Measurements from ENCODE around the gene SERPINA5.
"Not testable (repeated sequence)": the region's sequence is repeated elsewhere in the genome, so short reads cannot be mapped to it uniquely, and the experiment has no call there.

The SERPINA5 gene

DNA sequence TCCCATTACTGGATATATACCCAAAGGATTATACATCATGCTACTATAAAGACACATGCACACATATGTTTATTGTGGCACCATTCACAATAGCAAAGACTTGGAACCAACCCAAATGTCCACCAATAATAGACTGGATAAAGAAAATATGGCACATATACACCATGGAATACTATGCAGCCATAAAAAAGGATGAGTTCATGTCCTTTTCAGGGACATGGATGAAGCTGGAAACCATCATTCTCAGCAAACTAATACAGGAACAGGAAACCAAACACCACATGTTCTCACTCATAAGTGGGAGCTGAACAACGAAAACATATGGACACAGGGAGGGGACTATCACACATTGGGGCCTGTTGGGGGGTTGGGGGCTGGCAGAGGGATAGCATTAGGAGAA lies 27.7 kb downstream of the SERPINA5 start:
- not testable (repeated sequence) for DNase-seq

DNA sequence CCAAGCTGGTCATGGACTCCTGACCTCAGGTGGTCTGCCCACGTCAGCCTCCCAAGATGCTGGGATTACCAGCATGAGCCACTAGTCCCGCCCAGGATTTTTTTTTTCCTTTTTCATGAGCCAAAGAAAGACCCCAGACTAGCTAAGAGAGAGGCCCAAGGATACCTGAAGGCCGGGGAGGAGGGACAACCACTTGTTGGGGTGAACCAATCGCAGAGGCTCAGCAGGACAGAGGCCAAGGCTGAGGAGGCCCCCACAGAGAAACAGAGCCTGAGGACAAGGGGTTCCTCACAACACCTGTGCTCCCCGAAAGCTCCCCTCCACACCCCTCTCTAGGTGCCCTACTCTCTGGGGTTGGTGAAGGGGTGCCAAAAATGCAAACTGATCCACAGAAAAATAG lies 30.0 kb downstream of the SERPINA5 start:
- no peak for DNase-seq

DNA sequence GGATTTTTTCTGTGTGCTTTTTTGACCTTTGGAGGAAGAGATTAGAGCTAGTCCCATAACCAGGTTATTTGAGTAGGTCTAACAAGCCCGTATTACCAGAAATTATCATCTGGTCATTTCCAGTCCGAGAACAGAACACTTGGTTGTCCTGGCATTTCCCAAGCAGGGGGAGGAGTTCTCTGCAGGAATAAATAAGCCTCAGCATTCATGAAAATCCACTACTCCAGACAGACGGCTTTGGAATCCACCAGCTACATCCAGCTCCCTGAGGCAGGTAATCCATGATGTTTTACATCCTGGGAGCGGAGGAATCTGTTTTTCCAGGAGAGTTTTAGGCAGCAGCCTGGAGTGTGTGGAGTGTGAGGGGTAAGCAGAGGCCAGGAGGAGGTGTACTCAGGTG lies 30.9 kb downstream of the SERPINA5 start, which contains the start of gene SERPINA3:
TSS of gene SERPINA3 (plus strand) at position 218 of the 400 bp plus-strand sequence. CDS start 2,051 bp downstream, outside the sequence.
- no peak for DNase-seq

DNA sequence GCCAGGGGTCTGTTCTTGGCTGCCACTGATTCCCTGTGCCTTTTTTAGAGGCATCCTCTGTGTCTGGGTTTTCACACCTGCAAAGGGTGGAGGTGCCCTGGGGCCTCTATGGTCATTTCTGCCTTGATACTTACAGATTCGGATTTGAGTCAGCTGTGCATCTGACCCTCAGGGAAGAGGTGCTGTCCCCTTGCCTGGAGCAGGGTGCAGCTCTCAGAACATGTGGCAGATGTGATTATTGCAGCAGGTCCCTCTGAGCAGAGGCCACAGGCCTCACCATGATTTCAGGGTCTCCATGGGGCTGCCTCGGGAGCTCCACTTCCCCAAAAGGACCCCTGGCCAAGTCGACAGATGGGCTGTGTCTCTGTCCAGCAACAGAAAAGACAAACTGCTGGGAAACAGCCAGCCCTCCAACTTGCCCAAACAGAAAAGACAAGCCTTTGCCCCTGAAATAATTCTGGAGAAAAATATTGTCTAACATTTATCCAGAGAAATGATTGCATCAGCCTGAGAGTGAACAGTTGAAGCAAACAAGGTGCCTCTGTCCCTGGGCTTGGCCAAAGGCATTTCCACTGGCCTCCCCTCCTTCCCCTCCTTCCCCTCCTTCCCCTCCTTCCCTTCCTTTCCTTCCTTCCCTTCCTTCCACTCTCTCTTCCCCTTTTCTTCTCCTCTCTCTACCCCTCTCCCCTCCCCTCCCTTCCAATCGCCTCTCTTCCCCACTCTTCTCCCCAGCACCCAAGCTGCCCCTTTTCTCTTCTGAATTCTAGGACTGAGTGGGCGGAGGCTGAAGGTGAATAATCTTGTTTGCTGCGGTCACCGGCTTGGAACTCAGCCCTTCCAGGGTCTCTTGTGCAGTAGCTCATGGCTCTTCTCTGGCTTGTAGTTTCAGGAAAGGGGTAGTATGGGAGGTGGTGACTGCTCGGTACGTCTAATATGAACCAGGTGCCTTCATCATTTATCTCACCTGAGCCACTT lies 31.6 kb downstream of the SERPINA5 start:
- no peak for DNase-seq

DNA sequence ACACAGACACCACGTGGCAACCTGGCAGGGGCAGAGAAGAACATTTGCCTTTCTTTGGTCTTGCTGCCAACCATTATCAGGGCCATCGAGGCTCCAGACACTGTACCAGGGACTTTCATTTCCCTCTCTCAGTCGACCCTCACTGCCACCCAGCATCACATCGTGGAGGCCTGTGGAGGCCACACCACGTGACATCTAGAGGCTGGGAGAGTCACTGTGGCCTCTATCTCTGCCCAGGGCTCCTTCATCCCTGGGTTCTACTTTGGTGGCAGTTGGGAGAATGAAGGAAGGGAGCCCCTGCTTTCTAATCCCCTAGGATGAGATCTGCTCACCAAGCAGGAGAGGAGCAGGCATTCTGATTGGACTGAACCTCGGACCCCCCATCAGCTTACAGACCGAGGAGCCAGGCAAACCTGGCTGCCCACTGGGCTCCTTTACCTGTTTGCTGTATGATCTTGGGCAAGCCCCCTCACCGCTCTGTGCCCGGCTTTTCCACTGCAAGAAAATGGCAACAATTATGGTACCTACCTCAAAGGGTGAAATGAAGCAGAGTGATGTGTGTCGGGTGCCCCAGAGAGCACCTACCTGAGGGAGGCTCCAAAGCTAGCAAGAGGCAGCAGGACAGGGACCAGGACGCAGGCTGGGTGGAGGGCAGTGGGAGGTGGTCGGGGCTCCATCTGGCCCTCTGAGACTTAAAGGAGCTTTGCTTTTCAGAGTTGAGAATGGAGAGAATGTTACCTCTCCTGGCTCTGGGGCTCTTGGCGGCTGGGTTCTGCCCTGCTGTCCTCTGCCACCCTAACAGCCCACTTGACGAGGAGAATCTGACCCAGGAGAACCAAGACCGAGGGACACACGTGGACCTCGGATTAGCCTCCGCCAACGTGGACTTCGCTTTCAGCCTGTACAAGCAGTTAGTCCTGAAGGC lies 32.8 kb downstream of the SERPINA5 start:
- DNase-seq: no peak

DNA sequence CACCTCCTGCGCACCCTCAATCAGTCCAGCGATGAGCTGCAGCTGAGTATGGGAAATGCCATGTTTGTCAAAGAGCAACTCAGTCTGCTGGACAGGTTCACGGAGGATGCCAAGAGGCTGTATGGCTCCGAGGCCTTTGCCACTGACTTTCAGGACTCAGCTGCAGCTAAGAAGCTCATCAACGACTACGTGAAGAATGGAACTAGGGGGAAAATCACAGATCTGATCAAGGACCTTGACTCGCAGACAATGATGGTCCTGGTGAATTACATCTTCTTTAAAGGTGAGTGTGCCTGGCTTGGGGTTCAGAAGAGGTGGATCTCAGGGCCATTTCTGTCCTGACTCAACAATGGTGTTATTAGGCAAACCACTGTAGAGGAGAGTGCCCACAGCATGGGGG lies 33.6 kb downstream of the SERPINA5 start:
- DNase-seq: no peak

DNA sequence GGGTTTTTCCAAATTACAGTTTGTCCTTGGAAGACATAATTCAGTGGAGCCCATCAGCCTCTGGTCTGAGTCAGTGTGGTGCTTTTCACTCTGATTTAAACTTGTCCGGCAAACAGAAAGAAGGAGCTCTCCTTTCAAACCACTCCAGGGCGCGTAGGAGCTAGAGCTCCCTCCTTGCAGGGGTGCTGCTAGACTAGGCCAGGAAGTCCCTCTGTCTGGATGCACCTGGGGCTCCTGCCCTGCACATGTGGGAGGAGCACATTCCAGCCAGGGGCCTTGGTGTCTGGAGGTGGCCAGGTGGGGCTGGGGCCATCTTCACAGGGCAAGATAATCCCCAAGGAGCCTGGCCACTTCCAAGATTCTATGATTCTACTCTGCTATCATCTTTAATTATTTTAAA lies 34.0 kb downstream of the SERPINA5 start:
- no peak for DNase-seq

DNA sequence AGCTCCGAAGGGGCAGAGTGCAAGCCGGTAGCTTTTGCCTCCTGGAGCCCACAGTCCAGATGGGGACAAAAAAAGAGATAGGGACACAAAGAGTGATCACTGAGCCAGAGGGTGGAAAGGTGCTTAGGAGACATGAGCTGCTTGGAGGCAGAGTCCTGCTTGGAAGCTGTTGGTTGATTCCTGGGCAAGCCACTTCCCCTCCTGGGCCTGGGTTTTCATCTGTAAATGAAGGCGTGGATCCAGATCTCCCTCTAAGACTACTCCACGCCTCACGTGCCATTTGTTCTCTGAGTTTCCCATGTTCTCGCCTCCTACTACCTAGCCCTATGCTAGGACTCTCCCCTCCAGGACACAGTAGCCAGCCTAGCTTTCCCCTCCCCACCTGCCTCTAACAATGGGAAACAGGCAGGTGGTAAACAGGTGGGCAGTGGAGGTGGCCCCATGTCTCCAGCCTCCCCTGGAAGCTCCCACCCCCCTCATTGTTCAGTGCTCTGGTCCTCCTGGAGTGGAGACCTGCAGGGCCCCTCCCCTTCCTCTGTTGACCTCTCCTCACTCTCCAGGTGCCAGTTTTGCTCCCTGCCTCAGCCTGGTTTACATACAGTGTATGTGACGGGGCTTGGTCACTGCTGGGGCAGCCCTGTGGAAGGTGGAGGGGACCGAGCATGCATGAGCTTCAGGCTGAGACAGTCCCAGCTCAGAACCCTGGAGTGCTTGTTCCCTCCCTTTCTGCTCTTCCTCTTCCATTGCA lies 34.8 kb downstream of the SERPINA5 start:
- DNase-seq: no peak

DNA sequence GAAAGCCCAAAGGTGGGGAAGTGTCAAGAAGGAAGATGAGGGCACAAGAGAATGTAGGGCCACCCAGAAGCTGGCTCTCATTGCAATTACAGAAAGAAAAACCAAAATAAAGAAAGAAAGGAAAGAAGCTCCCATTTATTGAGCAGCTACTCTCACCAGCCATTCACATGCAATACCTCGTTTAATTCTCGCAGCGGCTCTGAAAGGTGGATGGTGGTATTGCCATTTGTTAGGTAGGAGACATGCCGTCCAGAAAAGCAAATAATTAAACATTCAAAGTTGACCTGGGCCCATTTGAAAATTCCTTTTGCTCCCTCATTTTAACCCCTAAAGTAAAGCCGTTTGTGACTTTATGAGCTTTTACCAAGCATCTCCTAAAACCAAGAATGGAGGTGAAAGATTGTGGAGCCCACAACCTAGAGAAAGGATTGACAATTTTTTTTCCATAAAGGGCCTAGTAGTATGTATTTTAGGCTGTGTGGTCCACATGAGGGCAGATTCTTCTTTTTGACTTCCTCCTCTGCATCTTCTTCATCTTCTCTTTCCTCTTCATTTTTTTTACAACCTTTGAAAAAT lies 36.2 kb downstream of the SERPINA5 start:
- no peak for DNase-seq

DNA sequence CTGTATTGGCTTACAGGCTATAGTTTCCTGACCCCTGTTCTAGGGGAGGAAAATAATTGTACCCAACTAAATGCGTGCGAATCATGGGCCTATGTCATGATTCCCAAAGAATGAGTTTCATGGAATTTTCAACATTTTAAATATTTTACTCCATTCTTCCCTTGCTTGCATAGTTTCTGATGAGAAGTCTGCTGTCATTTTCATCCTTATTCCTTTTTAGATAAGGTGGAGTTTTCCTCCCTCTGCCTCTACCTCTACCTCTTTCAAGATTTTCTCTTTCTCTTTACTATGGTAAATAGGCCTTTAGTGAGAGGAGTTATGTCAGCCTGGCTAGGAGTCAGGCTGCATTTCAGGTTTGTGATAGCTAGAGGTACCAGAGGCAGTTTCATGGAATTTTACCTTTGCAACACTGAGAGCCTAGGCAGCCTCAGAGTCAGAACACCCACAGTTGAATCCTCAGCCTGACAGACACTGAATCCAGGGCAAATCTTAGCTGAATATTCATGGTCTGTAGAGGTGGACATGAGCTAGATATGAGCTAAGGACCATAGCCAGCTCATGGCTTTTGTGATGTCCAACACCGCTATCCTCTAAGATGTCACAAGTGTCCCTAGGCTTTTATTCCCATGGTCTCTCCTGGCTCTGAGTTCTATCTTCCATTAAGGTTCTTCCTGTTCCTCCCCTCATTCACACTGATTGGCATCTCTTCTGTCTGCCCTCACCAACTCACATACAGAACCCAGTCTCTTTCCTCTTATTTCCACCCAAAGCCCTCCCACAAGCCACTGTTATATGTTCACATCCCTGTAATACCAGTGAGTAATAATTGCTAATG lies 37.0 kb downstream of the SERPINA5 start:
- DNase-seq: no peak

DNA sequence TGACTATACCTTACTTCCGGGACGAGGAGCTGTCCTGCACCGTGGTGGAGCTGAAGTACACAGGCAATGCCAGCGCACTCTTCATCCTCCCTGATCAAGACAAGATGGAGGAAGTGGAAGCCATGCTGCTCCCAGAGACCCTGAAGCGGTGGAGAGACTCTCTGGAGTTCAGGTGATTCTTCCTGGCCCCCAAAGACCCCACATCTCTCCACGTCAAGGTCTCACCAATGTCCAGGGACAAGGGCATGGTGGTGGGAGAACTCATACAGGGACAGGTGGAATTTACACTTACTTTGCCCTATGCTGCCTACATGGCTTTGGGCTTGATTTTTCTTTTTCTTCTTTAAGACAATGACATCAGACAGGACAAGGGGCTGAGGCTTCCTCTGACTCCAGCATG lies 38.1 kb downstream of the SERPINA5 start:
- no peak for DNase-seq

DNA sequence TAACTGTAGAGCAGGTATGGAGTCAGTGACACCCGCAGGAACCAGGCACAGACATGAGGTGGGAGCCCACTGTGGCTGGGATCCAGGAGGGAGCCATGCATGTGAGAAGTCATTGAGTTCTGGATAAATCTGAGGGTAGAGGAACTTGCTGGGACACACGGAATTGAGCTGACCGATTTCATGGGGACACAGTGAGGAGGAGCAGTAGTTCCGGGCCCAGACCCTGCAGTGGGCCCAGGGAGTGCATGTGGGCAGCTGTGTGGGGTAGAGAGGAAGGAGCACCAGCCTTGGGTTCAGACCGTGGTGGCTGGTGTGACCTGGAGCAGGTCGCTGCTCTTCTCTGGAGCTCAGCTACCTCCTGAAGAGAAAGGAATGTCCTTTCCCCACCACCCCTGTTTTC lies 39.4 kb downstream of the SERPINA5 start:
- DNase-seq: no peak

DNA sequence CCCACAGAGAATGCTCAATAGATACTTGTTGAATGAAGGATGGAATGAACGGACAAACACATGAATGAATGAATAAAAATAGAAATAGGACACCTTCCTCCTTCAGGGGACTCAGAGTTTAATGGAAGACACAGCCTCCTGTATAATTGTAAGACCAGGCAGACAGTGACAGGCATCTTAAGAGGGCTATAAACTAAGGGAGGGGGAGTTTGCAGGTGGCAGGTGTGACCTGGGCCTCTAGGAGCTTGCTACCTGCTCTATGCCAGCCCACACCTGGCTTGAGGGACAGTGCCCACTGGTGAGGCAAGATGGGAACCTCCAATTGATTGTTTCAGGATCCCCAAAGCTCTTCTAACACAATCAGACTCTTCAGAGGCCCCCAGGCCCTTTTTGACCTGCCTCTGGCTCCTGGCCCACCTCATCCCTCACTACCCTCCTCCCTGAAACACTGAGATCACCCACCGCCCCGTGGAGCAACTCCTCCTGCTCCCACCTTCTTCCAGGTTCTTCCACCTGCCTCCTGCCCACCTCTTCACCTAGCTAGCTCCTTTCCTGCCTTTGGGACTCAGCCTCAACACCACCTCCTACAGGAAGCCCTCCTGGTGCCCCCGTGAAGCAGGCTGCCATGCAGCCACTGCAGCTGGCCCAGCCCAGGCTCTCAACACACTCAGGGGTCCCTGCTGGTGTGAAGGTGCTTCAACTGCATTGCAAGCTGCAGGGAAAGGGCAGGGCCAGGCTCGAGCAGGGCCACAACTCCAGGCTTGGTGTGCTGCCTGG lies 40.3 kb downstream of the SERPINA5 start:
- DNase-seq: no peak

DNA sequence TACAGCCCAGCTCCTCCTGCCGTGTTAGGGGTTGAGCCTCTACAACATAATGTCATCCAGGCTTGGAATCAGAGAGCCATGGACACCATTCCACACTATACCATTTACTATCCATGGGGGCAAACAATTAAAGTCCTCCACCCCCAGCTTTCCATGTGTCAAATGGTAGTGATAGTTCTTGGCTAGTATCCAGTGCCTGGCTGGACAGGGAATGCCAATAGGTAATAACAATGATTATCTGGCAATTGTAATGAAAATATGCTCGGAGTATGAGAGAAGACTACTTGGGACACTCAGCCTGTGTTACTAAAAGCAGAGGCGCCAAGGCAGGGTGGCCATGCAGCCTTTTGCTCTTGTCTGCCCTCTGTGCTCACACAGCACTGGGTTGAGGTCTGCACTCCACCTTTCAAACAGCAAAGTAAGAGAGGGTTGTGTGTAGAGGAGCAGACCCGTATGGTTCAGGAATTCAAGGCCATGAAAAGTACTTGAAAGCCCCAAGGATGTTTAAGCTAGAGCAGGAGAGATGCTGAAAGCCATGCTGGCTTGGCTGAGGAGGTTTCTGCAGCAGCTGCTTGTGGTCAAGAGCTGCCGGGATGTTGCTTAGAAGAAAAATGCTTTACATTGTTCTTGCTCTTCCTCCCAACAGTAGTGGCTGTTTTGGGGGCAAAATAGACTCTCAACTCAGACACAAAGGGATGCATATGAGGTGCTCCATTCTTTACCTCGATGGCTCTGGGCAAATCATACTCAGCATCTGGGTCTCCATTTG lies 41.6 kb downstream of the SERPINA5 start:
- DNase-seq: no peak

DNA sequence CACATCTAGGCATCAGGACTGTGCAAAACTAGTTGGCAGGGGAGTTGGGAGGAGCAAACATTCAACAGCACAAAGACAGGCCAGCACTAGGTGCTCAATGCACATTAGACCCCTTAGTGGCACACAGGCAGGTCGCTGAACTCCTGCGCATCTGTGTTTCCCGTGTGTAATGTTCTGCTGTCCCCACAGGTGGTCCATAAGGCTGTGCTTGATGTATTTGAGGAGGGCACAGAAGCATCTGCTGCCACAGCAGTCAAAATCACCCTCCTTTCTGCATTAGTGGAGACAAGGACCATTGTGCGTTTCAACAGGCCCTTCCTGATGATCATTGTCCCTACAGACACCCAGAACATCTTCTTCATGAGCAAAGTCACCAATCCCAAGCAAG lies 42.2 kb downstream of the SERPINA5 start:
- DNase-seq: no peak

DNA sequence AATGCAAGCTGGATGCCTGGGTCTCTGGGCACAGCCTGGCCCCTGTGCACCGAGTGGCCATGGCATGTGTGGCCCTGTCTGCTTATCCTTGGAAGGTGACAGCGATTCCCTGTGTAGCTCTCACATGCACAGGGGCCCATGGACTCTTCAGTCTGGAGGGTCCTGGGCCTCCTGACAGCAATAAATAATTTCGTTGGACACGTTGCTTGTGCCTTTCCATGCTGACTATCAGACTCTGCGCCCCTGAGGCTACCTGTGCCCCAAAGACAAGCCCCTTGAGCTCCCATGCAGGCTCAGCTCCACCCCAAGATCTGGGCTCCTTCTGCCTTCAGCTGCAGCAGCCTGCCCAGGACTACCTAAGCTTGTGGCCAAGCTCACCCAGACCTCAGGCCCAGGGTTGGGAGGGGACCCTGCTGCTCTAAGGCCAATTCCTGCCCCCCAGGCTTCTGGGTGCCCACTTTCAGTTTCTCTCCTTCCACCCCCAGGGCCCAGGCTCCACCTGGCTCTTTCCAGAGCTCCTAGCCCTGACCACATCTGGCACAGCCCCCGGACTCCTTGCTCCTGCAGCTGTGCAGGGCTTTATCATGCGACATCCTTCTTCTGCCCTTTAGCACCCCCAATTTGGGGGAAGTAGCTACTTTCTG lies 42.8 kb downstream of the SERPINA5 start:
- no peak for DNase-seq

DNA sequence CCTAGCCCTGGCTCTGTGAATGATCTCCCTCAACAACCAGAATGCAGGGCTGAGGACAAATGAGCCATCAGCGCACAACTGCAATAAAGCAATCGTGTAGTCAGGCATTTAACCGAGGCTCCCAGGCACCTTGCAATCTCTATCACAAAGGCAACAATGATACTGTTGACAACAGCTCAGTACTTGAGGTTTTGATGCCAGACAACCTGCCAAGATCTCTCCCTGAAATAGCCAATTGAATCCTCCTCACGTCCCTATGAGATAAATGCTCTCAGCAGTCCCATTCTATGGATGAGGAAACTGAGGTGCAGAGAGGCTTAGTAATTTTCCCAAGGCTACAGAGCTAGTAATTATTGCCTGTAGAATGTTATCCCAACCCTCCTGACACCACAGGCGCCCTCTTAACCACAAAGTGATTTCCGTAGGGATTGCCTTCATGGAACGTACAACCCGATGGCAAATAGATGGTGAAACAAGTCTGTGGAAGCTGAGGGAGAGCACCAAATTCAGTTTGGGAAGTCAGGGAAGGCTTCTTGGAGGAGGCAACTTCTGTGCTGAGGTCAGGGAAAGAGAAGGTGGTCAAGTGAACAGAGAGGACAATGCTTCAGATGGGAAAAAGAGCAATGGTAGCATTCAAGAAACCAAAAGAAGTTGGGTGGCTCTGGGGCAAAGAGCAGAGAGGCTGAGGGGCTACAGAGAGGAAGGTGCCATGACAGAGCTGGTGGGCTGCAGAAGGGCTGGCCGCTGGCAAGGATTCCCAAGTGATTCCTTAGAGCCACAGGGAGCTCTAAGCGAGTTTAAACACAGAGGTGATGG lies 43.5 kb downstream of the SERPINA5 start:
- DNase-seq: no peak

DNA sequence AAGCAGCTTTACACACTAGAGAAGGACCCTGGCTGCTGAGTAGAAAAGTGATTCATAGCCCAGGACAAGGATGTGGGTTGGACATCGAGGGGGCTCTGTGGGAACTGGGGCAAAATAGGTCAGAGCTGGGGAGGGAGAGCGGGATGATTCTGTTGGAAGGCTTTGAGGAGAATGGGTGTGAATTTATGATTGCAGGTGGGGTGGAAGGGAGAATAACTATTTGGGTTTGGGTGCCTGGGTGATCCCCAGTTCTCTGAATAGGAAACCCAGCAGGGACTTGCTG lies 44.1 kb downstream of the SERPINA5 start:
- no peak for DNase-seq

DNA sequence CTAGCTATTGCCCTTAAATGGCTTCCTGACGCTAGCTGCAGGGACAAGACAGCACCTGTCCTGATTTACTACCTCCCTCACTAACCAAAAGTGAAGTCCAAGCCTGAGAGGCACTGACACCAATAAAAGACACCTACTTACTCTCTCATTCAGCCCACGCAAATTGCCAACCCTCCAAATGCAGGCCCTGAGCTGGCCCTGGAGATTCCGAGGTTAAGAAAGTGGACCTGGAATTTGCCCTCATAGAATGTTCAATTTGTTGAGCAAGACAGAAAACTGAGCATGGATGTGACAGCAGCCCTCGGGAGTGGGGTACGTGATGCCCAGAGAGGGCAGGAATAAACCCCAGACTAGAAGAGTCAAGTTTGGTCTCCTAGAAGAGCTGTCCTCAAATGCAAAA lies 47.4 kb downstream of the SERPINA5 start:
- no peak for DNase-seq

Measured in fibroblast of upper back skin (primary cell).